ENCODE data around the gene IGF2.

The IGF2 gene

DNA sequence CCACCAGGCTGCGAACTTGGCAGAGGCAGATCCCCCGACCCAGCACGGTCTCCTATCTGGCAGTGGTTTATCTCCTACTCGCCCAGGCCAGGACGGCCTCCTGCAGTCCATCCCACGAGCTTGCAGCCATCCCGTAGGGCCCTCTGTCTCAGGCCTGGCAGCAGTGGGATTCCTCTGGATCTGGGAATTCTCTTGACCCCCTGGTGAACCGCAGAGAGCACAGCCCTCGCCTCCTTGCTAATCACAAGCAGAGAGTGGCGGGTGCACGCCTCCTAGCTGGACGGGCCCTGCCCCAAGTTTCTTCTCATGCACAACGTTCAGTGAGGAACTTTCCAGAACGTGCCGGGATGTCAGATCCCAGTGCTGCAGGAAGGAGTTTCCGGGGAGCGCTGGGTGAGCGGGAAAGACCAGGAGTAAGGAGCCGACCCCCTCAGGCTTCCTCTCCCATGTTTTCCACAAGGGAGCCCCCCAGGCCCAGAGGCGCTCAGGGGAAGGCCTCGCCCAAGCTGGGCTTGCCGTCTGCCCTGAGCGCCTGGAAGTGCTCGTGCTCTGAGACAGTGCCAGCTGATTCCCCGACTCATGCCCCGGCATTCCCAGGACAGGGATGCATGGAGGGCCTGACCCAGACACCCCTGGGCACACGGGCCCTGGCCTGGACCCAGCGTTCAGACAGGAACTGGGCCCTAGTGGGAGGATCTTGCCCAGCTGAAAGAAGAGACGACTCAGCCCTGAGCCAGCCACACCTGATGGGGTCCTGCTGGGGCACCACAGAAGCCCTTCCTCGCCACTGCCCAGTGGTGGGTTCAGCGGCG lies 24.6 kb downstream of the IGF2 start:
- no peak for TF ChIP-seq ZNF274 (IDR thresholded peaks at IDR 0.05; ENCODE audit: low read depth, low read length)
- TF ChIP-seq YY1 (IDR thresholded peaks at IDR 0.05; ENCODE audit: insufficient read depth, insufficient read length): no peak
- no peak for TF ChIP-seq SUZ12 (IDR thresholded peaks at IDR 0.05; ENCODE audit: extremely low read depth, insufficient read depth, insufficient read length)
- Histone ChIP-seq H3K36me3 (ENCODE audit: insufficient read depth, insufficient read length, low read length) (no peaks in the 10 kb centered on the region), H3K9me3 (ENCODE audit: insufficient read depth, low read length) (peaks cover 32% of the 10 kb centered on the region), H3K9ac (ENCODE audit: insufficient read length, low read depth) (no peak overlapping the region), H3K4me1 (ENCODE audit: insufficient read depth, insufficient read length) (peaks cover 20% of the 10 kb centered on the region), H3K4me3 (ENCODE audit: insufficient read length, low read depth) (no peak overlapping the region), H3K27me3 (ENCODE audit: insufficient read depth, insufficient read length) (peaks cover 2% of the 10 kb centered on the region)
- no peak for DNase-seq (ENCODE audit: low read depth, low spot score)

DNA sequence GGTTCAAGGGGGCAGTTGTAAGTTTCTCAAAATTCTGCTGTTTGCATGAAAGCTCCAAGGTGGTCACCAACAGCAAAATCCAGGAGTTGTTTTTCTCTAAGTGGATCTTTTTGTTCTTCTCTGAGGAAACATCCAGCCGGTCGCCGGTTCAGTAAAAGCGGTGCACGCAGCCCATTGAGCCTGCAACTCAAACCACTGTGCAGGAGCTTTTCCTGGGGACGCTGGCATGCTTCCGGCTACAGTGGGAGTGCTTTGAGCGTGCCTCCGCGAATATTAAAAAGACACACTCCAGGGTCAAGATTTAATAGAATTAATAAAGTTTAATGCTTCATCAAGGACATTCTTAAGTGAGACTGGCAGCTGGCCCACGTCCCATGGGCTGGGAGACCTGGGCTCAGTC lies 25.4 kb downstream of the IGF2 start:
- TF ChIP-seq SUZ12 (IDR thresholded peaks at IDR 0.05; ENCODE audit: extremely low read depth, insufficient read depth, insufficient read length) (no peak), YY1 (IDR thresholded peaks at IDR 0.05; ENCODE audit: insufficient read depth, insufficient read length) (no peak), ZNF274 (IDR thresholded peaks at IDR 0.05; ENCODE audit: low read depth, low read length) (no peak)
- Histone ChIP-seq H3K9me3 (ENCODE audit: insufficient read depth, low read length) (peaks cover 32% of the 10 kb centered on the region), H3K36me3 (ENCODE audit: insufficient read depth, insufficient read length, low read length) (no peaks in the 10 kb centered on the region), H3K9ac (ENCODE audit: insufficient read length, low read depth) (no peak overlapping the region), H3K27me3 (ENCODE audit: insufficient read depth, insufficient read length) (no peaks in the 10 kb centered on the region), H3K4me1 (ENCODE audit: insufficient read depth, insufficient read length) (peaks cover 22% of the 10 kb centered on the region), H3K4me3 (ENCODE audit: insufficient read length, low read depth) (no peak overlapping the region)
- DNase-seq (ENCODE audit: low read depth, low spot score): no peak

DNA sequence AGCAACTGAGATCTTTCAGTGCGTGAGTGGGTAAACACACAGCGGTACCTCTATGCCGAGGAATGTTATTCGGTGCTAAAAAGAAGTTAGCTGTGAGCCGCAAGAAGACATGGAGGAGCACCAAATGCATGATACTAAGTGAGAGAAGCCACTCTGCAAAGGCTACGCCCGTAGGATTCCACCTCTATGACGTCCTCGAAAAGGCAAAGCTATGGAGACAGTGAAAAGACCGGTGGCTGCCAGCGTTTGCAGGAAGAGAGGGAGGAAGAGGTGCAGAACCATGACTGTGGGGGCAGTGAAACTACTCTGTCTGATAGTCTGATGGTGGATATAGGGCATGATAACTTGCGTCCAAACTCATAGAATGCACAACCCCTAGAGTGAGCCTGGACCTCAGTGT lies 28.7 kb downstream of the IGF2 start:
- Histone ChIP-seq H3K36me3 (ENCODE audit: insufficient read depth, insufficient read length, low read length) (no peaks in the 10 kb centered on the region), H3K4me3 (ENCODE audit: insufficient read length, low read depth) (no peak overlapping the region), H3K9ac (ENCODE audit: insufficient read length, low read depth) (no peak overlapping the region), H3K9me3 (ENCODE audit: insufficient read depth, low read length) (peaks cover 6% of the 10 kb centered on the region; the same call in 1 of the 2 replicates), H3K4me1 (ENCODE audit: insufficient read depth, insufficient read length) (peaks cover 24% of the 10 kb centered on the region), H3K27me3 (ENCODE audit: insufficient read depth, insufficient read length) (peaks cover 3% of the 10 kb centered on the region)
- no peak for DNase-seq (ENCODE audit: low read depth, low spot score)
- TF ChIP-seq ZNF274 (IDR thresholded peaks at IDR 0.05; ENCODE audit: low read depth, low read length): no peak
- TF ChIP-seq SUZ12 (IDR thresholded peaks at IDR 0.05; ENCODE audit: extremely low read depth, insufficient read depth, insufficient read length): no peak
- no peak for TF ChIP-seq YY1 (IDR thresholded peaks at IDR 0.05; ENCODE audit: insufficient read depth, insufficient read length)

DNA sequence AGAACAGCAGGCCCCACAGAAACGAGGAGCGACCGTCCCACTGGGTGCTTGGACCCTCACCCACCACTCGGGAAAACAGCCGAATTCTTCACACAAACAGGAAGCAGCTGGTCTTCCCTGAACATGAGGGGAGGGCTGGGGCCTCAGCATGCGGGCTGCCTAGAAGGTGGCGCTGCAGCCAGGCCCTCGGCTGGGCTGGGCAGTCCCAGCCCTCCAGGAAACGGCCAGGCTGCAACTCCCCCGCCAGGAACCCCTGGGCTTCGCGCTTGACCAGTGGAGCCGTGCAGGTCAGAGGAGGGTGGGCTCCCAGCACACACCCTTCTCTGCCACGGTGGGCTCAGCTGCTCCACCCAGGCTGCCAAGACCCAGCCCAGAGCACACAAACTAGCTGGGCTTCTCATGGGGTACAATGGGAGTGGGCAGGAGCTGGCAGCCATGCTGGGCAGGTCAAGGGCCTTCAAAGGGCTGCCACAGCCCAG lies 29.6 kb downstream of the IGF2 start:
- DNase-seq (ENCODE audit: low read depth, low spot score): no peak
- no peak for TF ChIP-seq YY1 (IDR thresholded peaks at IDR 0.05; ENCODE audit: insufficient read depth, insufficient read length)
- no peak for TF ChIP-seq SUZ12 (IDR thresholded peaks at IDR 0.05; ENCODE audit: extremely low read depth, insufficient read depth, insufficient read length)
- no peak for TF ChIP-seq ZNF274 (IDR thresholded peaks at IDR 0.05; ENCODE audit: low read depth, low read length)
- Histone ChIP-seq H3K9me3 (ENCODE audit: insufficient read depth, low read length) (no peaks in the 10 kb centered on the region), H3K4me1 (ENCODE audit: insufficient read depth, insufficient read length) (peaks cover 25% of the 10 kb centered on the region), H3K4me3 (ENCODE audit: insufficient read length, low read depth) (no peak overlapping the region), H3K27me3 (ENCODE audit: insufficient read depth, insufficient read length) (peaks cover 3% of the 10 kb centered on the region), H3K36me3 (ENCODE audit: insufficient read depth, insufficient read length, low read length) (no peaks in the 10 kb centered on the region), H3K9ac (ENCODE audit: insufficient read length, low read depth) (peak overlapping the region; percentile 45)

DNA sequence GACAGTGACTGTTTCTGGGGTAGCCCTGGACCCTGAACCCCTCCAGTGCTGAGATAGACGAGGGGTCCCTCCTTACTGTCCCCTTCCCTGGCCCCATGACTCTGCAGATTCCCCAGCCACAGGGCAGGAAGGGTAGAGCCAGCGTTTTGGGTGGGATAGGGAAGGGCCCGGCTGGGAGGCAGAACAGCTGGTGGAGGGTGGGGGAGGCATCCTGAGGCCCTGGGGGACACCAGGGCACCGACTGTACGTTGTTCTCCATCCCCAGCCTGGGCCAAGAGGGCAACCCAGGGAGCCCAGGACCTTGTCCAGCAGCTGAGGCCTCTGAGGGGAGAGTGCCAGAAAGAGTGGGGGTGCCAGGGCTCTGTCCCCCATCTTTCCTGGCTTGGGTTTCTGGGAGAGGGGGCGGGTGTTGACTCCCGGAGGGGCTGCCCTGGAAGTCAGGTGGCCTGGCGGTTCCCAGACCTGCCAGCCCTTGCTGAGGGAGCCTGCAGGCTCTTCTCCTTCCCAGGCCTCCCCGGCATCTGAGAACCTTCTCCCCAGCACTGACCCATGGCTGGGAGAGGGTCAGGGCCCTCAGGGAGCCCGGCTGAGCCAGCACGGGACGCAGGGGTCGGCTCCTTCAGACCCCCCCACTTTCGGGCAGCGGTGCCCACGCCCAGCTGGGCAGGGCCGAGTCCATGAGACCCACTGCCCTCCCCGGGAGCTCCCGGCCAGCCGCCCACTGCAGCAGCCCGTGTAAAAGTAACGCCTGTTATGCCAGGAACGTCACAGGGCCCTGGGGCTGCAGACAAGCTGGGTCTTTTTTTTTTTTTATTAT lies 30.3 kb downstream of the IGF2 start:
- TF ChIP-seq YY1 (IDR thresholded peaks at IDR 0.05; ENCODE audit: insufficient read depth, insufficient read length) (no peak), ZNF274 (IDR thresholded peaks at IDR 0.05; ENCODE audit: low read depth, low read length) (no peak), SUZ12 (IDR thresholded peaks at IDR 0.05; ENCODE audit: extremely low read depth, insufficient read depth, insufficient read length) (no peak)
- H3K27me3 ChIP-seq (ENCODE audit: insufficient read depth, insufficient read length): peaks cover 3% of the 10 kb centered on the region
- DNase-seq (ENCODE audit: low read depth, low spot score): no peak
- H3K9ac ChIP-seq (ENCODE audit: insufficient read length, low read depth): no peak overlapping the region
- H3K4me1 ChIP-seq (ENCODE audit: insufficient read depth, insufficient read length): peaks cover 21% of the 10 kb centered on the region
- no peak overlapping the region for H3K4me3 ChIP-seq (ENCODE audit: insufficient read length, low read depth)
- H3K36me3 ChIP-seq (ENCODE audit: insufficient read depth, insufficient read length, low read length): no peaks in the 10 kb centered on the region
- H3K9me3 ChIP-seq (ENCODE audit: insufficient read depth, low read length): no peaks in the 10 kb centered on the region

DNA sequence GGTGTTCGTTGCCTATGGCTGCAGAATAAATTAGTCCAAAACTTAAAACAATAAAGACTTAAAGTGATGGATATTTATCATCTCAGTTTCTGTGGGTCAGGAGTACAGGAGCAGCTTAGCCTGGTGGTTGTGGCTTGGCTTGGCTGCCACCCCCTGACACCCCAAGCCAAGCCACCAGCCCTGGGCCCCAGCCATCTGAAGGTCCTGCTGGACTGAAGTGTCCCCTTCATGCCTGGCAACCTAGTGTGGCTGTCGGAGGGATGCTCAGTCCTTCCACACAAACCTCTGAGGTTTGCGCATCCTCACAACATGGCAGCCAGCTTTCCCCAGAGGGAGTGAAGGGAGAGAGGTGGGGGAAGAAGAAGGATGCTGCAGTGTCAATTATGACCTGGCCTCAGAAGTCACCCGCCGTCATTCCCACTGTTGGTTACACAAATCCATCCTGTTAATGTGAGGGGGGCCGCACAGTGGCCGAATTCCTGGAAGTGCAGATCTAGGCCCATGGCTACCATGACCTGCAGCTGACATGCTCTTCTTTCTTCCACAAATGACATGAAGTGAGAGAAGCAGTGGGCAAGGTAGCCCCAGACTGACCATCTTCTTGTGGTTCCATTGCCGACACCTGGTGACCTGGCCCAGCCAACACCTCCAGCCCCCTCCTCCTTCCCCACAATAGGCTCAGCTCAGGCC lies 31.1 kb downstream of the IGF2 start:
- DNase-seq (ENCODE audit: low read depth, low spot score): no peak
- Histone ChIP-seq H3K9me3 (ENCODE audit: insufficient read depth, low read length) (no peaks in the 10 kb centered on the region), H3K9ac (ENCODE audit: insufficient read length, low read depth) (no peak overlapping the region), H3K4me3 (ENCODE audit: insufficient read length, low read depth) (no peak overlapping the region), H3K4me1 (ENCODE audit: insufficient read depth, insufficient read length) (peaks cover 19% of the 10 kb centered on the region), H3K36me3 (ENCODE audit: insufficient read depth, insufficient read length, low read length) (no peaks in the 10 kb centered on the region), H3K27me3 (ENCODE audit: insufficient read depth, insufficient read length) (peaks cover 3% of the 10 kb centered on the region)
- TF ChIP-seq SUZ12 (IDR thresholded peaks at IDR 0.05; ENCODE audit: extremely low read depth, insufficient read depth, insufficient read length) (no peak), ZNF274 (IDR thresholded peaks at IDR 0.05; ENCODE audit: low read depth, low read length) (no peak)
